AG04450 (cell line): ENCODE results near the gene JOSD1. TPM values are rescaled to one million over a fixed set of nuclear protein-coding genes. Genes with fewer than 3 reads are reported as not detected.

ENCODE experiments used
- CTCF ChIA-PET: fragments of 300-600, 350-600 bp; formaldehyde crosslinking; extraction: SDS; loops from one replicate; lab custom pipeline; 2022; ENCODE audit warnings: antibody characterized with exemption, inconsistent platforms; lab: Charles Lee
- POLR2A ChIA-PET: fragments of 350-600 bp; formaldehyde crosslinking; extraction: SDS; loops from one replicate; lab custom pipeline; 2021; ENCODE audit warnings: antibody characterized with exemption, inconsistent platforms; lab: Yijun Ruan, JAX
- DNase-seq: peaks from one replicate; pipeline ENCODE4 v3.0.0-alpha.2; 2011; ENCODE audit warnings: low read depth, low spot score
- H3K27ac ChIP-seq: one replicate; pipeline ENCODE4 v1.5.1; 2012; ENCODE audit warnings: low read depth, low read length, control low read depth
- H3K27me3 ChIP-seq: one replicate; pipeline ENCODE4 v1.6.0; 2012; ENCODE audit warnings: low read length; ENCODE audit not compliant: control insufficient read depth, insufficient read depth
- H3K4me3 ChIP-seq: 2 replicates; pipeline ENCODE4 v1.5.1; 2011; ENCODE audit warnings: mild to moderate bottlenecking, low read depth, low read length, control low read depth
- H3K9me3 ChIP-seq: 2 replicates; pipeline ENCODE4 v1.5.1; 2012; ENCODE audit warnings: low read length; ENCODE audit not compliant: control insufficient read depth, insufficient read depth
- polyA plus RNA-seq: library from polyadenylated mRNA; depleted of rRNA; stranded (reverse); fragments of >200 nt; gene quantifications from 2 replicates; pipeline ENCODE4 v1.2.3, GENCODE V29; 2011
- TF ChIP-seq, protein P1 (sequence below): IDR thresholded peaks from 2 replicates; pipeline ENCODE4 v1.5.1; 2011; ENCODE audit warnings: low read depth, low read length, control low read depth, inconsistent platforms

Gene JOSD1
- polyA plus RNA-seq, 1 experiment, result 29.6 TPM

GRCh38 chr22:38740116-38740723 lies 39.5 kb upstream of the JOSD1 start:
- Histone ChIP-seq H3K9me3 (no peaks in the 10 kb centered on the region; the same call in 1 of the 2 replicates), H3K4me3 (no peak overlapping the region), H3K27me3 (no peaks in the 10 kb centered on the region), H3K27ac (no peak overlapping the region)
- no peak for DNase-seq
- TF ChIP-seq, protein P1, sequence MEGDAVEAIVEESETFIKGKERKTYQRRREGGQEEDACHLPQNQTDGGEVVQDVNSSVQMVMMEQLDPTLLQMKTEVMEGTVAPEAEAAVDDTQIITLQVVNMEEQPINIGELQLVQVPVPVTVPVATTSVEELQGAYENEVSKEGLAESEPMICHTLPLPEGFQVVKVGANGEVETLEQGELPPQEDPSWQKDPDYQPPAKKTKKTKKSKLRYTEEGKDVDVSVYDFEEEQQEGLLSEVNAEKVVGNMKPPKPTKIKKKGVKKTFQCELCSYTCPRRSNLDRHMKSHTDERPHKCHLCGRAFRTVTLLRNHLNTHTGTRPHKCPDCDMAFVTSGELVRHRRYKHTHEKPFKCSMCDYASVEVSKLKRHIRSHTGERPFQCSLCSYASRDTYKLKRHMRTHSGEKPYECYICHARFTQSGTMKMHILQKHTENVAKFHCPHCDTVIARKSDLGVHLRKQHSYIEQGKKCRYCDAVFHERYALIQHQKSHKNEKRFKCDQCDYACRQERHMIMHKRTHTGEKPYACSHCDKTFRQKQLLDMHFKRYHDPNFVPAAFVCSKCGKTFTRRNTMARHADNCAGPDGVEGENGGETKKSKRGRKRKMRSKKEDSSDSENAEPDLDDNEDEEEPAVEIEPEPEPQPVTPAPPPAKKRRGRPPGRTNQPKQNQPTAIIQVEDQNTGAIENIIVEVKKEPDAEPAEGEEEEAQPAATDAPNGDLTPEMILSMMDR, result no peak
- ChIA-PET POLR2A (interaction anchor here (0.5 to 1.6 kb wide), 2 partner anchors 9 to 35 kb away, joined by 5 read pairs; partner anchors contain the start of gene GTPBP1), CTCF (interaction anchor here (0.5 to 1.5 kb wide), 2 partner anchors 15 to 43 kb away, joined by 6 to 7 read pairs; no protein-coding TSS in a partner anchor)

GRCh38 chr22:38739300-38740055 lies 38.7 kb upstream of the JOSD1 start:
- ChIA-PET CTCF (interaction anchor here (1.5 kb wide), 1 partner anchor 15 kb away, joined by 6 read pairs; no protein-coding TSS in a partner anchor), POLR2A (interaction anchor here (1.6 kb wide), 1 partner anchor 34 kb away, joined by 5 read pairs; the partner anchor contains the start of gene GTPBP1)
- Histone ChIP-seq H3K27ac (no peak overlapping the region), H3K27me3 (no peaks in the 10 kb centered on the region), H3K9me3 (no peaks in the 10 kb centered on the region; the same call in 1 of the 2 replicates), H3K4me3 (no peak overlapping the region)
- no peak for DNase-seq
- TF ChIP-seq, protein P1, result no peak

- POLR2A ChIA-PET, result no interaction called here
- no peak overlapping the region for H3K27ac ChIP-seq
- CTCF ChIA-PET, result interaction anchor here (0.8 kb wide), 1 partner anchor 14 kb away, joined by 4 read pairs; no protein-coding TSS in a partner anchor
- no peak overlapping the region for H3K4me3 ChIP-seq
- TF ChIP-seq, protein P1, result no peak
- H3K27me3 ChIP-seq, result no peaks in the 10 kb centered on the region
- no peak for DNase-seq
- H3K9me3 ChIP-seq, result no peaks in the 10 kb centered on the region; the same call in 1 of the 2 replicates
Measured at GRCh38 chr22:38738475-38739070, 37.8 kb upstream of the JOSD1 start.

DNA sequence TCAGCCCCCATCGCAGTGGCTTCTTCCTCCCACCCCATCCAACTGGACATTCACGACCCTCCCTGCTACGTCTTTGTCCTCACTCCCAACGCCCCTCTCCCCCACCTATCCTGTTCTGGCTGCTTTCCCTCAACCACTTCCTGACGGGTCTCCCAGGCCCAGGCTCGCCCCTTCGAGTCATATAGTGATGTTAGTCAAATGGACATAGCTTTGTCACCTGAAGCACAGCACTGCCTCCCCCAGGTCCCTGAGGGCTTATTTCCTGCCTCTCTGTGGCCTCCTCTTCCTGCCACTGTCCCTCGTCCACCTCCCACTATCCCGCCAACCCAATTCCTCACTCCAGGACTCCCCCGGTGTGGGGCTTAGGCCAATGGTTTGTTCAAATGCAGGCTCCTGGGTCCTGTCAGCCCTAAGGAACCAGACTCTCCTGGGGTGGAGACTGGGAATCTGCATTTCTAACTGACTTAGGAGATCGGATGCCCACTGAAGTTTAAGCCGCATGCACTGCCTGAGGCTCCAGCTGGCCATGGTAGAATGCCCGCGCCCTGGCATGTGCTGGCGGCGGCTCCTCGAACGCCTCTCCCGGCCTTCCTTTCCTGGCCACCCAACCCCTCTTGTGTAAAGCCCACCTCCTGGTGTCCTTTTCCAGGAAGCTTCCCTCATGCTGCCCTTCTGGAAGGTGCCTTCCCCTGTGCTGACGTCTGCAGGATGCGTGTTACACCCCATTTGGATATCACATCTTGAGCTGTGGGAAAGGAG lies 36.7 kb upstream of the JOSD1 start:
- no peak overlapping the region for H3K27ac ChIP-seq
- no peak overlapping the region for H3K4me3 ChIP-seq
- CTCF ChIA-PET, result interaction anchor here (0.8 kb wide), 1 partner anchor 13 kb away, joined by 4 read pairs; no protein-coding TSS in a partner anchor
- POLR2A ChIA-PET, result interaction anchor here (0.7 to 1.0 kb wide), 2 partner anchors 10 to 26 kb away, joined by 3 to 5 read pairs; no protein-coding TSS in a partner anchor
- TF ChIP-seq, protein P1, result no peak
- H3K9me3 ChIP-seq, result no peaks in the 10 kb centered on the region; the same call in 1 of the 2 replicates
- no peaks in the 10 kb centered on the region for H3K27me3 ChIP-seq
- no peak for DNase-seq
